Right lobe of liver (tissue), 6 donors: ENCODE data around the gene PRDM7. TPM values are rescaled to one million over a fixed set of nuclear protein-coding genes. Genes with fewer than 3 reads are reported as not detected.

Source experiments
- ATAC-seq, 4 donors: fragments of 200-7000 bp; cut with Tn5 transposase; one replicate each; pipeline ENCODE4 v1.9.1; 2020; ENCODE audit warnings: mild to moderate bottlenecking in 4 of 4, moderate library complexity in 4 of 4
- DNase-seq, 3 donors: peaks; one replicate each; pipeline ENCODE4 v3.0.0-alpha.2; 2020
- H3K27ac ChIP-seq, 3 donors: fragments of 200-600 bp; one replicate each; pipeline ENCODE4 v1.8.0; 2022
- H3K27me3 ChIP-seq, 2 donors: fragments of 200-600 bp; one replicate each; pipeline ENCODE4 v1.8.0; 2022
- H3K36me3 ChIP-seq, 4 donors: fragments of 200-600 bp; sonication (generic) in 1 of 4; one replicate each; pipeline versions ENCODE4 v1.5.1 to v1.8.0; 2017 to 2022; ENCODE audit warnings: control low read depth in 1 of 4
- H3K4me1 ChIP-seq, 4 donors: fragments of 200-600 bp; sonication (generic) in 1 of 4; one replicate each; pipeline versions ENCODE4 v1.5.1 to v1.8.0; 2017 to 2022; ENCODE audit warnings: control low read depth in 1 of 4
- H3K4me3 ChIP-seq, 3 donors: fragments of 200-600 bp; one replicate each; pipeline ENCODE4 v1.8.0; 2022
- H3K9me3 ChIP-seq, 4 donors: fragments of 200-600 bp; sonication (generic) in 1 of 4; one replicate each; pipeline versions ENCODE4 v1.5.1 to v1.8.0; 2017 to 2022; ENCODE audit warnings: control low read depth in 1 of 4
- POLR2A ChIP-seq: fragments of 450-650 bp; IDR thresholded peaks from one replicate; pipeline ENCODE4 v1.6.1; 2017; ENCODE audit warnings: antibody characterized with exemption, mild to moderate bottlenecking
- WGBS: methylation state at CpG from one replicate; pipeline ENCODE4 v1.1.6; 2018; ENCODE audit warnings: low coverage, low lambda C conversion rate; ENCODE audit not compliant: insufficient coverage; ENCODE audit errors: missing lambda C conversion rate; 5-methylcytosine and 5-hydroxymethylcytosine counted together
- intact Hi-C, 2 donors: fragments of 100-400 bp; cut with DNase I; formaldehyde crosslinking; loops; one replicate each; pipeline versions ENCODE4 v1.11.2 to v1.14.1; 2022
- total RNA-seq, 6 experiments: library from RNA; depleted of rRNA in 2 of 6; stranded (reverse); fragments of >200 nt in 2 of 6; fragmentation: NEBNext Ultra II Directional in 3 of 6; extraction: Animal tissue kit (Norgen Biotek cat#: 25700) in 3 of 6; gene quantifications; one replicate each; pipeline versions ENCODE4 v1.1.0 to v1.2.4, GENCODE V29; 2016 to 2023
- TF ChIP-seq, protein P1 (sequence below), 4 donors: fragments of 200-600 bp in 3 of 4; fragments of 450-650 bp in 1 of 4; IDR thresholded peaks; one replicate each; pipeline versions ENCODE4 v1.5.1 to v1.8.0; 2016 to 2022; ENCODE audit warnings: antibody characterized with exemption in 4 of 4, mild to moderate bottlenecking in 2 of 4
- donor health status: DM: no; HTN: yes; CAD: no.
- donor health status: DM: no; HTN: no; CAD: no.
- donor health status: DM: no; HTN: no; CAD: no.
- donor health status: DM: no; HTN: yes; CAD: no.
- donor health status: DM: no; HTN: yes; CAD: no.

PRDM7 gene
- total RNA-seq, 6 experiments from 2014 or later, result 0.09 to 0.12 TPM; not detected in 4

GRCh38 chr16:90019543-90020259 lies 57.4 kb downstream of the PRDM7 start:
- WGBS, result under 1% methylated on average over 9 of the region's 57 CpGs
- ATAC-seq (peak; percentile 33 to 49 (median 40)), DNase-seq (peak in 1 of 3 donors; percentile 58)
- no peaks in the 10 kb centered on the region for H3K27me3 ChIP-seq
- no peaks in the 10 kb centered on the region for H3K36me3 ChIP-seq
- H3K27ac ChIP-seq, result peak overlapping the region in 2 of 3 donors; percentile 50 to 65
- intact Hi-C loops, result no loop called here
- peaks cover 0 to 10% (median 3%) of the 10 kb centered on the region in 4 donors for H3K4me1 ChIP-seq
- no peaks in the 10 kb centered on the region for H3K9me3 ChIP-seq
- TF ChIP-seq POLR2A, result no peak
- TF ChIP-seq, protein P1, sequence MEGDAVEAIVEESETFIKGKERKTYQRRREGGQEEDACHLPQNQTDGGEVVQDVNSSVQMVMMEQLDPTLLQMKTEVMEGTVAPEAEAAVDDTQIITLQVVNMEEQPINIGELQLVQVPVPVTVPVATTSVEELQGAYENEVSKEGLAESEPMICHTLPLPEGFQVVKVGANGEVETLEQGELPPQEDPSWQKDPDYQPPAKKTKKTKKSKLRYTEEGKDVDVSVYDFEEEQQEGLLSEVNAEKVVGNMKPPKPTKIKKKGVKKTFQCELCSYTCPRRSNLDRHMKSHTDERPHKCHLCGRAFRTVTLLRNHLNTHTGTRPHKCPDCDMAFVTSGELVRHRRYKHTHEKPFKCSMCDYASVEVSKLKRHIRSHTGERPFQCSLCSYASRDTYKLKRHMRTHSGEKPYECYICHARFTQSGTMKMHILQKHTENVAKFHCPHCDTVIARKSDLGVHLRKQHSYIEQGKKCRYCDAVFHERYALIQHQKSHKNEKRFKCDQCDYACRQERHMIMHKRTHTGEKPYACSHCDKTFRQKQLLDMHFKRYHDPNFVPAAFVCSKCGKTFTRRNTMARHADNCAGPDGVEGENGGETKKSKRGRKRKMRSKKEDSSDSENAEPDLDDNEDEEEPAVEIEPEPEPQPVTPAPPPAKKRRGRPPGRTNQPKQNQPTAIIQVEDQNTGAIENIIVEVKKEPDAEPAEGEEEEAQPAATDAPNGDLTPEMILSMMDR (IDR thresholded peaks at IDR 0.05), result peak; percentile 6 to 54 (median 26)
- peak overlapping the region; percentile 56 to 64 (median 56) for H3K4me3 ChIP-seq

DNA sequence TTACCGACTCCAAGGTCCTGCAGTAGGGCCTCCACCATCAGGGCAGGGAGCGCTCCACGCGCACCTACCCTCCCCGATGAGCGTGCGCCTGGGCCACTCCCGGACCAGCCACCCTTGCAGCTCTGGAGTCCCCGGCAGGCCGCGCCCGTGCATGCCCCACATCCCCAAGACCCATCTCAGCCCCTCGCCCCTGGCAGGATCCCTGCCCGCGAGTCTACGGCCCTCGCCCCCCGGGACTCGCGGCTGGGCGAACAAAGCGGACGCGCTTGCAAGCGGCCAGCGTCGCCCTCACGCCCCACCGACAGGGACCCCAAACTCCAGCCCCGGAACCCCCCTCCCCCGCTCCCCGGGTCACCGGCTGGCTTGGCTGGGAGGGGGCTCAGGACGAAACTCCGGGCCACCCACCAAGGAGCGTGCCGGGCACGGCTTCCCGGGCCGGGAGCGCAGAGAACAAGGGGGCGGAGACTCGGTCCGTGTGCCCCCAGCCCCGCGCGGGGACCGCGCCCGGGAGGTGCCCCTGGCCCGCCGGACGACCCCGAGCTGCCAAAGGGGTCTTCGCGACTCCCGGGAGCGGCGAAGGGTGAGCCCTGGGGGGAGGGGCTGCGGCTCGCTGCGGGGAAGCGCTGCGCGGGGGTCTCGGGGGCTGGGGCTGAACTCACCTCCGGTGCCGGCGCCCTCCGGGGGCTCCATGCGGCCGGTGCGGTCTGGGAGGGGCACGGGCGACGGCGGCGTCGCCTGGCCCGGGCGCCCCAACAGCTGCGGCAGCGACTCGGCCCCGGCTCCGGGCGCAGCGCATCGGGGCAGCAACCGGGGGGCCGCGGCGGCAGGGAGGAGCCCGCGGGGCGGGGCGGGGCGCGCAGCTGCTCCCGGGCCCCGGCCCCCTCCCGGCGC lies 58.2 kb downstream of the PRDM7 start, which contains the start of gene DBNDD1:
Gene DBNDD1 (minus strand): TSS at position 805 of the 891 bp plus-strand sequence. CDS start 115 bp downstream, at position 690.
- intact Hi-C loops, result no loop called here
- H3K4me3 ChIP-seq, result peak within 1 kb of the TSS; percentile 56 to 64 (median 56)
- no peaks in the 10 kb centered on the region for H3K27me3 ChIP-seq
- WGBS, result 0% methylated on average over 1 of the region's 103 CpGs
- peaks cover 0 to 10% (median 3%) of the 10 kb centered on the region in 4 donors for H3K4me1 ChIP-seq
- peak; percentile 9 to 17 (median 10) for ATAC-seq
- H3K9me3 ChIP-seq, result no peaks in the 10 kb centered on the region
- H3K27ac ChIP-seq, result peak within 1 kb of the TSS in 2 of 3 donors; percentile 50 to 65
- TF ChIP-seq, protein P1 (IDR thresholded peaks at IDR 0.05), result no peak
- no peak for TF ChIP-seq POLR2A
- no peaks in the 10 kb centered on the region for H3K36me3 ChIP-seq
- no peak for DNase-seq

- Histone ChIP-seq H3K4me3 (peak overlapping the region in 2 of 3 donors; percentile 54 to 64), H3K4me1 (peaks cover 0 to 10% (median 3%) of the 10 kb centered on the region in 4 donors), H3K36me3 (no peaks in the 10 kb centered on the region), H3K27me3 (no peaks in the 10 kb centered on the region), H3K9me3 (no peaks in the 10 kb centered on the region), H3K27ac (no peak overlapping the region)
- DNase-seq, result no peak
- TF ChIP-seq, protein P1 (IDR thresholded peaks at IDR 0.05), result no peak
- TF ChIP-seq POLR2A, result no peak
- intact Hi-C loops, result no loop called here
- no peak for ATAC-seq
- WGBS, result 56% methylated on average over 5 of the region's 7 CpGs
Measured at GRCh38 chr16:90018297-90018651, 58.9 kb downstream of the PRDM7 start.

DNA sequence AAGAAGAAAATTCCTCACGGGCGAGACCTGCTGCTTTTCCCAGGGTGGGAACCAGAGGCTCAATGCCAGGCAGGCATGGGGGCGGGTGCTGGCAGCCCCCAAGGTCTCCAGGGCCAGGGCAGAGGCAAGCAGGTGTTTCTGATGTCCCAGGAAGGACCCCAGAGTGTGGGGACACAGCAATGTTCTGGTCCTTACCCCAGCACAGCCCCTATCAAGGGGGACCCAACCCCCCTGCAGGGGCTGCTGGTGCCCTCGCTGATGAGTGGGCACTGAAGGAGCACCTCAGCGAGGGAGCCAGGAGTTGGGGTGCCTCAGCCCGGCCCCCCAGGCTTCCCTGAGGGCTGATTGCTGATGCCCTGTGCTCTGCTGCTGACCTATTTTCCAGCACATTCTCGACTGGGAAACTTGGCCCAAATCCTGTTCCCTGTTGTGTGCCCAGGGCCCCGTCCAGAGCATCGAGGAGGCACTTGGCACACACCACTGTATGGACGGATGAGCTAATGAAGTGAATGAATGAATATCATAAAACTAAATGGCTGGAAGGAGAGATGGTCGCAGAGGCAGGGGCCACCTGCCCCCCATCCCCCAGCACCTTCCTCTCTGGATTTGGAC lies 60.7 kb downstream of the PRDM7 start:
- H3K36me3 ChIP-seq, result no peaks in the 10 kb centered on the region
- ATAC-seq (peak; percentile 56 to 67 (median 64)), DNase-seq (peak in 2 of 3 donors; percentile 49 to 77)
- no peak overlapping the region for H3K4me3 ChIP-seq
- H3K4me1 ChIP-seq, result peaks cover 0 to 6% (median 0%) of the 10 kb centered on the region in 4 donors
- no peaks in the 10 kb centered on the region for H3K9me3 ChIP-seq
- intact Hi-C loops, result no loop called here
- no peak for TF ChIP-seq POLR2A
- TF ChIP-seq, protein P1 (IDR thresholded peaks at IDR 0.05), result no peak
- no peaks in the 10 kb centered on the region for H3K27me3 ChIP-seq
- H3K27ac ChIP-seq, result no peak overlapping the region
- 12% methylated on average over 5 of the region's 11 CpGs for WGBS
